Stomach (tissue), 4 donors: ENCODE results near the gene POR.

Experiments
- CTCF ChIP-seq, 7 experiments: fragments of 450-650 bp in 4 of 7; fragments of 200-600 bp in 3 of 7; sonication (generic) in 3 of 7; IDR thresholded peaks; one replicate each; pipeline ENCODE4 v1.5.1; 2016 to 2019; ENCODE audit warnings: antibody characterized with exemption in 7 of 7, control low read depth in 2 of 7, mild to moderate bottlenecking in 1 of 7
- EP300 ChIP-seq: sonication (generic); formaldehyde crosslinking; IDR thresholded peaks from one replicate; pipeline ENCODE4 v1.6.1; 2017; ENCODE audit warnings: antibody characterized with exemption
- POLR2A ChIP-seq, 4 donors: fragments of 450-650 bp; IDR thresholded peaks; one replicate each; pipeline ENCODE4 v1.6.1; 2016; ENCODE audit warnings: antibody characterized with exemption in 4 of 4, control low read depth in 2 of 4, mild to moderate bottlenecking in 1 of 4, moderate library complexity in 1 of 4
- POLR2AphosphoS5 ChIP-seq, 3 donors: sonication (generic); formaldehyde crosslinking; IDR thresholded peaks; one replicate each; pipeline ENCODE4 v1.6.1; 2016; ENCODE audit warnings: antibody characterized with exemption in 3 of 3

- TF ChIP-seq POLR2A (IDR thresholded peaks at IDR 0.05) (no peak), CTCF (IDR thresholded peaks at IDR 0.05) (no peak), POLR2AphosphoS5 (IDR thresholded peaks at IDR 0.05) (no peak), EP300 (no peak)
These were observed 33.2 kb downstream of the POR start for GRCh38 chr7:75948179-75948578.
